ENCODE results near the gene COPB1. TPM values are rescaled to one million over a fixed set of nuclear protein-coding genes. Genes with fewer than 3 reads are reported as not detected.
"Not testable (repeated sequence)": the region's sequence is repeated elsewhere in the genome, so short reads cannot be mapped to it uniquely, and the experiment has no call there.

COPB1 gene
- total RNA-seq, 4 donors from 2014 or later, result 60.9 to 118 (median 102) TPM

DNA sequence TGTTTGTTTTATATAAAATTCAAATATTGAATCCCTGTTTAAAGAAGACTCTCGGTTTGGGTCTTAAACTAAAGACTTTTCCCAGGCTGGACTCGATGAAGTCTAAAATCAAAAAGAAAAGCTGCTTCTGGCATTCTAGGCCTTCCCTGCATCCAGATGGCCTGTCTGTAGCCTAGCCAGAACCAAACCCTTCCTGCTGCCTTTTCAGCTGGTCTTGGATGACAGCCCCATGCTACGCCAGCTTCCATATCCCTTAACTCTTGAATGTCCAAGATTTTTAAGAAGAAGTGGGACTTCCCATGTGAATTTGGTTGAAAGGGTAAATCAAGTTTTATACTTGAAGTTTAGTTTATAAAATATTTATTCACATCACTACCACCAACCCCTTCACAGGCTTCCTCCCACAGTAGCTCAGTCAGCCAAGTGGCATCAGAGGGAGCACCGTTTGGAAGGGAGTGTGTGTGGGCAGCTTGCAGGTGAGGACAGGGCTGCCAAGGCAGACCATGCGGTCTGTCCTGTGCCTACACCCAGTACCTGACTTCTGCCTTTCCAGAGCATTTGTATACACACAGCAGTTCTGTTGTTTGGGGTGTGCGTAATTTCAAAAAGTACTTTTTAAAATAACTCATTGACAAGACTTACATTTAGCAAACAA, 38.8 kb upstream of the COPB1 start:
- intact Hi-C loops (cut with DNase I), result loop anchor here (5.0 kb wide), 1 partner anchor 369 kb away; no protein-coding TSS in a partner anchor
- Histone ChIP-seq H3K9me3 (no peaks in the 10 kb centered on the region), H3K27me3 (no peaks in the 10 kb centered on the region), H3K4me1 (peaks cover 0 to 35% (median 0%) of the 10 kb centered on the region in 3 donors), H3K36me3 (no peaks in the 10 kb centered on the region), H3K4me3 (no peak overlapping the region), H3K27ac (peak overlapping the region in 3 of 4 donors; percentile 60 to 74 (median 68))
- no peak for DNase-seq
- 50 to 56% methylated on average over 6 of the region's 6 CpGs for WGBS, 2 donors
- no peak for TF ChIP-seq POLR2A (IDR thresholded peaks at IDR 0.05)
- TF ChIP-seq, protein P1, sequence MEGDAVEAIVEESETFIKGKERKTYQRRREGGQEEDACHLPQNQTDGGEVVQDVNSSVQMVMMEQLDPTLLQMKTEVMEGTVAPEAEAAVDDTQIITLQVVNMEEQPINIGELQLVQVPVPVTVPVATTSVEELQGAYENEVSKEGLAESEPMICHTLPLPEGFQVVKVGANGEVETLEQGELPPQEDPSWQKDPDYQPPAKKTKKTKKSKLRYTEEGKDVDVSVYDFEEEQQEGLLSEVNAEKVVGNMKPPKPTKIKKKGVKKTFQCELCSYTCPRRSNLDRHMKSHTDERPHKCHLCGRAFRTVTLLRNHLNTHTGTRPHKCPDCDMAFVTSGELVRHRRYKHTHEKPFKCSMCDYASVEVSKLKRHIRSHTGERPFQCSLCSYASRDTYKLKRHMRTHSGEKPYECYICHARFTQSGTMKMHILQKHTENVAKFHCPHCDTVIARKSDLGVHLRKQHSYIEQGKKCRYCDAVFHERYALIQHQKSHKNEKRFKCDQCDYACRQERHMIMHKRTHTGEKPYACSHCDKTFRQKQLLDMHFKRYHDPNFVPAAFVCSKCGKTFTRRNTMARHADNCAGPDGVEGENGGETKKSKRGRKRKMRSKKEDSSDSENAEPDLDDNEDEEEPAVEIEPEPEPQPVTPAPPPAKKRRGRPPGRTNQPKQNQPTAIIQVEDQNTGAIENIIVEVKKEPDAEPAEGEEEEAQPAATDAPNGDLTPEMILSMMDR (IDR thresholded peaks at IDR 0.05), result no peak

DNA sequence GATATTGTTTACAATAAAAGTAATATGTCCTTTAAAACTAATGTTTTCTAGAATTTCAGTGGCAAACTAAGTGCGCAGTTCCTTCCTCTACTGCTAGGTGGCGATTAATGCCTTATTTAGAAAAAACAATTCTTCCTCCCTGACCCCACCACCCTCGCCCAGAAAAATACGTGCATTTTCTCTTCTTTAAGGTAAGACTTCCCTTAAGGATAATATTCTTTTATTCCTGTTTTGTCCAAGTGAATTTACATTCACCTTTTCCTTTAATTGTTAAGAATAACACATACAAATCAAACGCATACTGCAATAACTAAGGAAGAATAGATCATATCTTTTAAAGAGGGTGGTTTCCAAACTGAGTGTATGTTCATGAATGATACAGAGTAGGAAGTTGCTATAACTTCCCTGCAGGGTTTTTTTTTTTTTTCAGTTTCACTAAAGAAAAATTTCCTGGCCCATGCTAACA, 37.6 kb upstream of the COPB1 start:
- intact Hi-C loops (cut with DNase I), result loop anchor here (5.0 kb wide), 1 partner anchor 370 kb away; no protein-coding TSS in a partner anchor
- Histone ChIP-seq H3K27me3 (no peaks in the 10 kb centered on the region), H3K27ac (peak overlapping the region in 2 of 4 donors; percentile 68 to 74), H3K36me3 (no peaks in the 10 kb centered on the region), H3K9me3 (no peaks in the 10 kb centered on the region), H3K4me1 (peaks cover 0 to 35% (median 0%) of the 10 kb centered on the region in 3 donors), H3K4me3 (no peak overlapping the region)
- TF ChIP-seq, protein P1 (IDR thresholded peaks at IDR 0.05), result peak; percentile 54 to 78 (median 70)
- no peak for TF ChIP-seq POLR2A (IDR thresholded peaks at IDR 0.05)
- no peak for DNase-seq
- WGBS, 2 donors, result 11 to 12% methylated on average over 5 of the region's 5 CpGs

DNA sequence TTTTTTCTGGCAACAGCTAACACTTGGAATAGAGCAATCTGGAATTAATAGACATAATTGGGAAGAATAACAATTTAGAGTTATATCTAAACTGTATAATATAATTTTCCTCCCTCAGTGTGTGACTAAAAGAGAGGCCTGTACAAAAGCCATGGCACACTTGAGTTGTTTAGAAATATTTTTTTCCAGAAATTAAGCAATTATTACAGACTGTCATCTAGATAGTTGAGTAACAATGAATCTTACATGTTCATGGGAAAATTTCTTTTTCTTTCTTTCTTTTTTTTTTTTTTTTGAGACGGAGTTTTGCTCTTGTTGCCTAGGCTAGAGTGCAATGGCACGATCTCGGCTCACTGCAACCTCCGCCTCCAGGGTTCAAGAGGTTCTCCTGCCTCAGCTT, 35.6 kb upstream of the COPB1 start:
- H3K27ac ChIP-seq, result not testable (repeated sequence)
- 81 to 91% methylated on average over 3 to 4 of the region's 4 CpGs for WGBS, 2 donors
- intact Hi-C loops (cut with DNase I), result loop anchor here (5.0 kb wide), 1 partner anchor 372 kb away; no protein-coding TSS in a partner anchor

DNA sequence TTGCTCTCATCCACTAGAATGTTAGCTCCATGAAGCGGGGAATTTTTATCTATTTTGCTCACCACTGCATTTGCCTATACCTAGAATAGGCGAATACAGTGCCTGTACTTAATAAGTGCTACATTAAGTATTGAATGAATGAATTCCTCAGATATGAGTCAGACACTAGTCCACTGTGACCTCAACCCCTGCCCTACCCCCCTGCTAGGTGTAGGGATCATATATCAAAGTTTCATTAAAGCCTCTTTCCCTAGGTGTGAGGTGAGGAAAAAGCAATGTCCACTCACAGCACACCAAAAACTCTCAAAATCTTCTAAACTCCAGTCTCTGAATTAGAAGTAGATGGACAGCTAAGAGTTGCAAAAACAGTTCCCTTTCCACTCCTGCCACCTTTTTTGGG, 30.3 kb upstream of the COPB1 start:
- no peaks in the 10 kb centered on the region for H3K4me1 ChIP-seq
- intact Hi-C loops (cut with DNase I), result no loop called here
- H3K9me3 ChIP-seq, result no peaks in the 10 kb centered on the region
- H3K4me3 ChIP-seq, result no peak overlapping the region
- 88 to 92% methylated on average over 2 of the region's 2 CpGs for WGBS, 2 donors
- no peaks in the 10 kb centered on the region for H3K36me3 ChIP-seq
- no peak overlapping the region for H3K27ac ChIP-seq
- no peaks in the 10 kb centered on the region for H3K27me3 ChIP-seq
- TF ChIP-seq, protein P1 (IDR thresholded peaks at IDR 0.05), result no peak
- no peak for TF ChIP-seq POLR2A (IDR thresholded peaks at IDR 0.05)
- DNase-seq, result no peak

More for the DNA sequence above, 35.6 kb upstream of the COPB1 start:
- not testable (repeated sequence) for H3K27me3 ChIP-seq, H3K36me3 ChIP-seq, H3K4me3 ChIP-seq, H3K9me3 ChIP-seq, DNase-seq
- peaks cover 0 to 19% (median 0%) of the 10 kb centered on the region in 3 donors for H3K4me1 ChIP-seq

DNA sequence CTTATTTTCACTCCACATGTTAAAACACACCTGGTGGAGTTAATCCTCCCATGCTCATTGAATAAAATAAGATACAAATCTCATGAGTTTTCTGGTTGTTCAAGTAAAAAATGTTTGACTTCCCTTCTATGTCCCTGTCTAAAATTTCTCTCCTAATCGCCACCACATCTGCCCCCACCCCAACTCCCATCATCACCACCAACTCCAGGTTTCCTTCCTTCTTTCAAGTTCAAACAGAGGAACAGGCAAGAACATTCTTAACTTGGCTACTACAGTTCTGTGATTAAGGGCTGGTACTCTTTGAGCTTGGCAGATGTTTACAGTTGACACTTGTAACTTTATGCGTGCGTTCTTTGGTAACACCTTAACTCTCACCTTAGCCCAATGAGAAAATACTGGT, 29.7 kb upstream of the COPB1 start:
- intact Hi-C loops (cut with DNase I), result no loop called here
- Histone ChIP-seq H3K9me3 (no peaks in the 10 kb centered on the region), H3K36me3 (no peaks in the 10 kb centered on the region), H3K4me3 (no peak overlapping the region), H3K4me1 (no peaks in the 10 kb centered on the region), H3K27ac (no peak overlapping the region), H3K27me3 (no peaks in the 10 kb centered on the region)
- TF ChIP-seq, protein P1 (IDR thresholded peaks at IDR 0.05), result no peak
- TF ChIP-seq POLR2A (IDR thresholded peaks at IDR 0.05), result no peak
- 76 to 86% methylated on average over 3 of the region's 3 CpGs for WGBS, 2 donors
- no peak for DNase-seq
